NK-92 treated with Interleukin-12 subunit alpha and Interleukin-12 subunit beta, amount 100 ng/mL, for 24 hours (cell line): Measurements from ENCODE around the gene CTNNBL1.
"Not testable (repeated sequence)": the region's sequence is repeated elsewhere in the genome, so short reads cannot be mapped to it uniquely, and the experiment has no call there.

Source experiments
- DNase-seq: peaks from one replicate; lab custom pipeline; 2025; lab: John Stamatoyannopoulos, UW

The CTNNBL1 gene, protein sequence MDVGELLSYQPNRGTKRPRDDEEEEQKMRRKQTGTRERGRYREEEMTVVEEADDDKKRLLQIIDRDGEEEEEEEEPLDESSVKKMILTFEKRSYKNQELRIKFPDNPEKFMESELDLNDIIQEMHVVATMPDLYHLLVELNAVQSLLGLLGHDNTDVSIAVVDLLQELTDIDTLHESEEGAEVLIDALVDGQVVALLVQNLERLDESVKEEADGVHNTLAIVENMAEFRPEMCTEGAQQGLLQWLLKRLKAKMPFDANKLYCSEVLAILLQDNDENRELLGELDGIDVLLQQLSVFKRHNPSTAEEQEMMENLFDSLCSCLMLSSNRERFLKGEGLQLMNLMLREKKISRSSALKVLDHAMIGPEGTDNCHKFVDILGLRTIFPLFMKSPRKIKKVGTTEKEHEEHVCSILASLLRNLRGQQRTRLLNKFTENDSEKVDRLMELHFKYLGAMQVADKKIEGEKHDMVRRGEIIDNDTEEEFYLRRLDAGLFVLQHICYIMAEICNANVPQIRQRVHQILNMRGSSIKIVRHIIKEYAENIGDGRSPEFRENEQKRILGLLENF

DNA sequence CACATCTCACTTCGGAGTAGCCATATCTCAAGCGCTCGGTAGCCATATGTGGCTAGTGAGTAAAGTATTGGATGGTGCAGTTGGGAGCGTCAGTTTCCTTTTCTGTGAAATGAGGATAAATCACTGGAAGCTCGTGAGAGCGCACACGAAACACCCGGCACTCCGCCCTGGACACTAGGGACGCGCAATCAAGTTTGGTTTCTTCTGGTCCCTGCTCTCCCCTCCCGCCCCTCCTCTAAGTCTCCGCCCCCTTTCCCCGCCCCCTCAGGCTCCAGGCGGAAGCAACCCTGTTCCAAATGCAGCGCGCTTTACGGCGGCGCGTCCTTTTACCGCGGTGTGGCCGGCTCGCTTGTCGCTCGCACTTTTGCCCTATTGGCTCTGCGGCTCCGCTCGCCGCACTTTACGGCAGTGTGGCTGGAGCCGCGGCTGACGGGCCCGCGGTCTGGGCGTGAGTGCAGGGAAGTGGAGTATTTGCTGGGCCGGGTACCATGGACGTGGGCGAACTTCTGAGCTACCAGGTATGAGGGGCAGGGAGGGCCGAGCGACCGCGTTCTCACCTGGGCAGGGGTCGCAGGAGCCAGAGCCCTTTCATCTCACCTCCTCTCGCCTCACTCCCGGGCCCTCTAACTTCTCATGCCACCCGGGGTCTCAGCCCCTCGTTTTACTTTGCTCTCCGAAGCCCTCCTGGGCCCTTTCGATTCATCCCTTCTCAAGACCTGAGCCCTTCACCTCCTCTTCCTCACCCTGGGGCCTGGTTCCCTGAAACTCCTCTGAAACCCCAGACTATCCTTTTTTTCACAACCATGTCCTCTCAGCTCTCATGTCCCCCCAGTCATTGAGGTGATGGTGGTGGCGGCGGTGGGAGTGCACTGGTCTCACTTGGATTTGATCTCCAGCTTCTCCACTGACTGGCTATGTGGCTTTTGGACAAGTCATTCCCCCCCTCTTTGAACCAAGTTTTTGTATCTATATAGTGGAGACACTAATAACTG, at the start of gene CTNNBL1:
Gene CTNNBL1 (plus strand): TSS at position 396 of the 992 bp plus-strand sequence. CDS start 93 bp downstream, at position 489.
- DNase-seq = peak; percentile 94

GRCh38 chr20:37644605-37645004, 49.2 kb upstream of the CTNNBL1 start:
- no peak for DNase-seq

DNA sequence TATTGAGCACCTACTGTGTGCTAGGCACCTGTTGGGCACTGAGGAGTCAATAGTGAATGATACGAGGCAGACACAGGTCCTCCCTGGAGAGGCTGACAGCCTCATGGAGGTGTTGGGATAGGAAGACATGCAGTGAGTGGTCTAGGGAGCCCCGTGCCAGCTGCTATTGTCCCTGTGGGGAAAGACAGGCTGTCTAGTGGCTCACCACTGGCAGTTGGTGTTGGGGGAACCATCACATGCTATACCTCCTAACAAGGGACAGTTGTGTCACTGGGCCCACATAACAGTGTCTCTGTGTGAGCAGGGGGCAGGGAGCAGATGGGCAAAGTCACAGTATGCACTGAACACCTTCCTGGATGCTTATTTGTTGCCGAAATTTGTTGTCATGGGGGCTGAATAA, 45.9 kb upstream of the CTNNBL1 start:
- no peak for DNase-seq

DNA sequence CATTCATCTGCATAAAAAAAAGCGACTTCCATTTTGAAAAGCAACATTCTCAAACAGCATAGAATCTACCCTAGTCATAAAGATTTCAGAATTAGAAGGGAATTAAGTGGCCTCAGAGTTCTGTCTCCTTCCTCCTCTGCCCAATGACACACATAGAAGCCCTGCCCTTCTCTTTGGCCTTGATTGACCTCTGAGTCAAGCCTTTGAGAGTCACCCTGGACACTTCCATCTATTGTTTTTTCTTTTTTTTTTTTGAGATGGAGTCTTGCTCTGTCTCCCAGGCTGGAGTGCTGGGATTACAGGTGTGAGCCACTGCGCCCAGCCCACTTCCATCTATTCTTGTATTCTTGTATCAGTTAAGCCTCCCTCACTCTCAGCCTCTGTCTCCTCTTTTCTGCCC, 44.8 kb upstream of the CTNNBL1 start:
- DNase-seq = no peak

- no peak for DNase-seq
Measured at GRCh38 chr20:37649676-37650370, 44.0 kb upstream of the CTNNBL1 start.

GRCh38 chr20:37650661-37651060, 43.2 kb upstream of the CTNNBL1 start:
- DNase-seq = no peak

- DNase-seq = peak; percentile 10
Measured at GRCh38 chr20:37651932-37652331, 41.9 kb upstream of the CTNNBL1 start.

DNA sequence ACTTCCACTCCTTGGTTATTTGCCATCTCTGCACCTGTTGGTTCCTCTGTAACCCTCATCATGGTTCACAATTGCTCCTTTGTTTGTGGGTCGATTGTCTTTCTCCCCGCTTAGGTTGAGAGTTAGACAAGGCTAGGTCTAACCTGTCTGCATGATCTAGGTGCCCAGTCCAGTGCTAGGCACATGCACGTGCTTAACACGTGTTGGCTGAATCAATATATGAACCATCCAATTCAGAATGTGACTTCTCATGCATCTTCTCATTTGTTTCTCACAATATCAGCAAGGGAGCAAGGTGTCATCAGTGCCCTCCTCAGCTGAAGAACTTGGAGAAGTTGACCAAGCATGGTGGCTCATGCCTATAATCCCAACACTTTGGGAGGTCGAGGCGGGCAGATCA, 36.9 kb upstream of the CTNNBL1 start:
- DNase-seq = no peak

- no peak for DNase-seq
Measured at GRCh38 chr20:37657924-37658804, 35.7 kb upstream of the CTNNBL1 start.

DNA sequence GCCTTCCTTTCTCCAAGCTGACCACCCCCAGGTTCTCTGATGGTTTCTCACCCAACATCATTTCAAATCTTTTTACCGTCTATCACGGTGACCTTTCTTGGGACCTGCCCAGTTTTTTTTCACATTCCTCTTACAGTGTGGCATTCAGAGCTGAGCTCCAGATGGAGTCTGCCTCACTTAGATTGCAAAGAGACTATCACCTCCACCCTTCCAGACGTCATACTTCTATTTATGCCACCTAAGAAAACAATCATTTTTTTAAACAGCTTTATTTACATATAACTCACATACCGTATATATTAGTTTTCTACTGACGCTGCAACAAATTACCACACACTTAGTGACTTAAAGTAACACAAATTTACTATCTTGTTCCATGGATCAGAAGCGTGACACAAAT, 32.3 kb upstream of the CTNNBL1 start:
- no peak for DNase-seq

- DNase-seq = no peak
Measured at GRCh38 chr20:37662308-37662707, 31.5 kb upstream of the CTNNBL1 start.

GRCh38 chr20:37664595-37664994, 29.2 kb upstream of the CTNNBL1 start:
- DNase-seq = not testable (repeated sequence)

GRCh38 chr20:37668166-37668565, 25.7 kb upstream of the CTNNBL1 start:
- no peak for DNase-seq

DNA sequence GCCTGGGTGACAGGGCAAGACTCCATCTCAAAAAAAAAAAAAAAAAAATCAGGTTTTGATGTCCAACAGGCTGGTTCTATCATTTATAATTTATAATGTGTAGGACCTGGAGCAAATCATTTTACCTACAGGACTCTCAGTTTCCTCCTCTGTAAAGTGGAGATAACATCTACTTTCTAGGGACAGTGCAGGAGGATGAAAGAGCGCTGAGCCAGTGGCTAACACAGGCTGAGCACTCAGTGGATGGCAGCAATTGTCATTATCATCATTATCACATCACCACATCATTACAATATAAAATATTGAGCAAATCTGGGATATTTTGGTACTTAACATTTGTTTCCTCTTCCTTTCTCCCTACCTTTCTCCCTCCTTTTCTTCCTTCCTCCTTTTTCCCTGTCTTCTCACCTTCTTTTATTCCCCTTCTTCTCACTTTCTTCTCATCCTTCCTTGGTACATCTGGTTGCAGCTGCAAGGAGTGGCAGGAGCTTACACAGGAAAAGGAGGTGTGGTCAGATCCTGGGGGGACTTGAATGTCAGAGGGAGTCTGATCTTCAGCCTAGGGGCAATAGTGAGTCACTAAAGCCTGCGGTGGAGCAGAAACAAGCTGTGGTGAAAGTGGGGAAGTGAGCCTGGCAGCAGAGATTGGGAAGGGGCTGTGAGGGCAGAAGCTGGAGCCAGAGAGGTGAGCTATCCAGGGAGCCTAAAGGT, 24.6 kb upstream of the CTNNBL1 start:
- no peak for DNase-seq

GRCh38 chr20:37669773-37670236, 24.0 kb upstream of the CTNNBL1 start:
- no peak for DNase-seq

- DNase-seq = no peak
Measured at GRCh38 chr20:37670351-37670791, 23.5 kb upstream of the CTNNBL1 start.

- no peak for DNase-seq
Measured at GRCh38 chr20:37672143-37672542, 21.7 kb upstream of the CTNNBL1 start.

- no peak for DNase-seq
Measured at GRCh38 chr20:37673444-37673843, 20.4 kb upstream of the CTNNBL1 start.

DNA sequence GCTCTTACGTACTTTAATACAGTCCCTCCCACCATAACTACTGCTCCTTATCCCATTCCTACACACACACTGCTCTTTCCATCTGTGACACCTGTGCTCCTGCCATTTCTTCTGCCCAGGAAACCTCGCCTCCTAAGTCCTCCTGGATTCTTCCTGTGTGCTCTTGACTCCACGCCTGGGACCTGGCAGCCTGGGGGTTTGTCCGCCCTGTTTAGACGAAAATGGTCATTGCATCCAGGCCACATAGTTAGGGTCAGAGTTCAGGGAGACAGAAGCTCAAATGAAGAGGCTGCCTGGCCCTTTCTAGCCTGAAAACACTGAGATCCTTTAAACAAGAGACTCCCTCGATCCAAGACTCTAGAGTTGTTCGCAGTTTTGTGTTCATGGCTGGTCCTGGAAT, 17.4 kb upstream of the CTNNBL1 start:
- no peak for DNase-seq
